OCI-LY1 (cell line): ENCODE data around the gene DDHD1.

Experiments used
- CTCF ChIP-seq: fragments of 200-600 bp; sonication (generic), shearing (Covaris generic); IDR thresholded peaks from 2 replicates; pipeline ENCODE4 v1.5.1; 2017; ENCODE audit warnings: mild to moderate bottlenecking, antibody characterized with exemption, low read length, moderate library complexity, mixed read lengths
- EZH2 ChIP-seq: fragments of 200-600 bp; sonication (generic), shearing (Covaris generic); IDR thresholded peaks from 2 replicates; pipeline ENCODE4 v1.8.0; 2017; ENCODE audit warnings: borderline replicate concordance, mixed run types, mild to moderate bottlenecking, antibody characterized with exemption, low read length, moderate library complexity, mixed read lengths

- TF ChIP-seq CTCF = no peak
- TF ChIP-seq EZH2 = no peak
Measured at GRCh38 chr14:53032838-53033390, 120.2 kb downstream of the DDHD1 start.
